Measurements from ENCODE around the gene ACVRL1.

Gene ACVRL1

DNA sequence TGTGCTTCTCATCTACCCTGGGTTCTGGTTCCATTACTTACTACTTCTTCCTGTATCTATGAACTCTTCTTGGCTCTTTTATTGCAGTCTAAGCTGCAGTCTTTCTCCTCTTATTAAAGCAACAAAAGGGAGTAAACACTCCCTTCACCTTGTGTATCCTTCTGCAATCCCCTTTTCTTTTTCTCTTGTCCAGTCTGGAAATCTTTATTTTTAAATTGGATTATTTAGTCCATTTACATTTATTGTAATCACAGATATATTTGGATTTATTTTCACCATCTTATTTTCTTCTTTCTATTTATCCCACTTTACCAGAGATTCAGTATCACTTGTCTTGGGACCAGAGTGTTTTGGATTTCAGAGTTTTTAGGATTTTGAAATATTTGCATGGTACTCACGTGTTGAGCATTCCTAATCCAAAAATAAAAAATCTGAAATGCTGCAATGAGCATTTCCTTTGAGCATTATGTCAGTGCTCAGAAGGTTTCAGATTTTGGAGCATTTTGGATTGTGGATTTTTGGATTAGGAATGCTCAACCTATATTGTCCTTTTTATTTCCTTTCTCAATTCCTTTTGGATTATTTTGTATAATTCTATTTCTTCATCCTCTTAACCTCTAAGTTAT lies 37.4 kb downstream of the ACVRL1 start:
- DNase-seq: no peak

DNA sequence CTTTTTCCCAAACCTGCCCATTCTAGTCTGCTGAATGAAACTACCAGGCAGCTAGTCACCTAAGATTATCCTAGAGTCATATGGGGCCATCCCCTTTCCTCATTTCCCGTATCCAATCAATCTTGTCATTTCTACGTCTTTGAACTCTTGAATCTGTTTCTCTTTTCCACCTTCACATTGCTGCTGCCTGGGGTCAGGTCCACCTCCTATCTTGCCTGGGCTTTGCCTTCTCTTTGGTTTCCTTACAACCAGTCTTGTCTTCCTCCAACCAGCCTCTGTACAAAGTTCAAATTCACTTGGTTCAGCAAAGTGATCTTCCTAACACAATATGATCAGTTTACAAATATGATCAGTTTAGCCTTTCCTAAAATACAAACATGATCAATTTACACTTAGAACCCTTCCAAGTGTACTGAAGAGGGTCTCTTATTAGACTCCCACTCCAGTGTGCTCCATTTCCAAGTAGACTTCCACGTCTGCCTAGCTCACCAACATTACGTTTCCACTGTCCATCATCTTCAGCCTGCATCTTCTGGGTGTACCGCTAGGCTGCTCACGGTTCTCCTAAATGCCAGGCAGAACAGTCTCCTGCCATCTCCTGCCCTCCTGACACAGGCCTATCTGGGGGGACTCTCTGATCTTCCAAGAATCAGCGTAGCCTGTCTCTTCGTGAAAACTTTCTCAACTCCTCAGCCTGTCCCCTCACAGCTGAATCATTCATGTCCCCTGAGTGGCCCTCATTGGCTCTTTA lies 40.1 kb downstream of the ACVRL1 start:
- DNase-seq: no peak

DNA sequence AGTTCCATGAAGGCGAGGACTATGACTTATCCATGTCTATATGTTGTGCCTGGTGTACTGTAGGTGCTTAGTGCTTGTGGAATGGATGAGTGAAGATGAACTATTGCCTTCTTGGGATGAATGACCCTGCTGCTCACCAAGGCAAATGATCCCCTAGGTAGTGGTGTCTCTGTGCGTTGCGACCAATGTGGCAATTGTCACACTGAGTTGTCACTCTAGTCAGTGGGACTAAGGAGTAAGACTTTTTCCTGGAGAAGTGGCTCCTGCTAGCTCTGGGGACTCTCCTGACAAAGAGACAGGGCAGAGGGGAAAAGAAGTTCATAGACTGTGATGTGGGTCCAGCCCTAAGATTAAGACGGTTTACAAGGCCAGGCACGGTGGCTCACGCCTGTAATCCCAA lies 40.8 kb downstream of the ACVRL1 start:
- DNase-seq: no peak

DNA sequence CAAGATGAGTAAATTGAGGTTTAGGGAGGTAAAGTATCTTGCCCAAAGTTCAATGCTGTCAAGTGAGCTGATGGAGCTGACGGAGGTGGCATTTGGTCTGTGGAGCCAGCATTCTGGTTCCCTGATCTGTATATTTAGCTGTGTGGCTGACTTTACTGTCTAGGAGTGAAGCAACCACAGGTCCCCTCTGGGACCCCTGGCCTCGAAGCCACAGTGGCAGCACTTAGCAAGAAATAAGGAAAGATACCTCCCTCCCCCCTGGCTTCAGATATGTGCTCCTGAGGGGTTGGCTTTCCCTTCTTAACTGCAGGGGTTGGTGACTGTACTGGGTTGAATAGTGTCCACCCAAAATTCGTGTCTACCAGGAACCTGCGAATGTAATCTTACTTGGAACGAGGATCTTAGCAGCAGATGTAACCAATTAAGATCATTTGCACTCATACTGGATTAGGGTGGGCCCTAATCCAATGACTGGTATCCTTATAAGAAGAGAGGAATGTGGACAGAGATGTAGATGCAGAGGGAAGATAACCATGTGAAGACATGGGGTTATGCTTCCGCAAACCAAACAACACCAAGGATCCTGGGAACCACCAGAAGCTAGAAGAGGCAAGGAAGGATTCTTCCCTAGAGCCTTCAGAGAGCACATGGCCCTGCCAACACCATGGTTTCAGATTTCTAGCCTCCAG lies 42.2 kb downstream of the ACVRL1 start:
- DNase-seq: peak; percentile 31

DNA sequence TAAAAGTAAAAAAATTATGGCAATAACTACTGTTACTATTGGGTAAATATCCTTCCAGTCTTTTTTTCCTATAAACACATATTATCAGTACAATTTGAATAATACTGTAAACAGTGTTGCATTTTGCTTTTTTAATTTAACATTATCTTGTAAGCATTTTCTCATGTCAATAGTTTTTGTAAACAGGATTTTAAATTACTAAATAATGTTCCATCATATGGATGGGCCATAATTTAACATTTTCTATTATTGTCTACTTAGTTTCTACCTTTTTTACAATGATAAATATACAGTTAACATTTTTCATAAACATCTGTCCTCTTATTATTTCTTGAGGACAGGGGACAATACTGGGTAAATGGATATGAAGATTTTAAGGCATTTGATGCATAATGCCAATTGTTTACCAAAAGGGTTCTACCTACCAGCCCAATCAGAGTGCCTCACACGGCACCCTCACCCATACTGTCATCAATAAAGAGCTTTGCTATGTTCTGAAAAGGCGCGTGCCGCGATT lies 43.4 kb downstream of the ACVRL1 start:
- no peak for DNase-seq

DNA sequence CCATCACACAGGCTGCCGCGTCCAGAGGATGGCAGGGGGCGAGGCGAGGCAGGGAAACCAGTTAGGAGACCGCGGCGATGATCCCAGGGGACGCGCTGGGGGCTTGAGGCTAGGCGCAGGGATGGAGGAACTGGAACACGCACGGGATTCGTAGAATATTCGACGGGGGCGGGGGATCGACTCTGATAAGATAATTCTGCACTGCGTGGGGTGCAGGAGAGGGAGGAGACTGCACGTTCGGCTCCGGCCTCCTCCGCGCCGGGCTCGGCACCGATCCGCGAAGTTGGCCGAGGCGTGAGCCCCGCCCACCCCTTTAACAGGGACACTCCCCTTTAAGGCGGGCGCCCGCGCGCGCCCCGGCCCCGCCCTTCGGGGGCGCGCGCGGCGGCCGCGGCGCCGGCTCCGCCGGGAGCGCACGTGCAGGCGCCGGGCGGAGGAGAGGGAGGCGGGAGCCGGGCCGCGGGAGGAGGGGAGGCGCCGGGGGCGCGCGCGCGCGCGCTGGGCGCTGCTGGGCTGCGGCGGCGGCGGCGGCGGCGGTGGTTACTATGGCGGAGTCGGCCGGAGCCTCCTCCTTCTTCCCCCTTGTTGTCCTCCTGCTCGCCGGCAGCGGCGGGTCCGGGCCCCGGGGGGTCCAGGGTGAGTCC lies 44.0 kb downstream of the ACVRL1 start, which contains the start of gene ACVR1B:
TSS of gene ACVR1B (plus strand) at position 501 of the 644 bp plus-strand sequence. CDS start at position 546, 45 bp downstream.
- peak; percentile 89 for DNase-seq

DNA sequence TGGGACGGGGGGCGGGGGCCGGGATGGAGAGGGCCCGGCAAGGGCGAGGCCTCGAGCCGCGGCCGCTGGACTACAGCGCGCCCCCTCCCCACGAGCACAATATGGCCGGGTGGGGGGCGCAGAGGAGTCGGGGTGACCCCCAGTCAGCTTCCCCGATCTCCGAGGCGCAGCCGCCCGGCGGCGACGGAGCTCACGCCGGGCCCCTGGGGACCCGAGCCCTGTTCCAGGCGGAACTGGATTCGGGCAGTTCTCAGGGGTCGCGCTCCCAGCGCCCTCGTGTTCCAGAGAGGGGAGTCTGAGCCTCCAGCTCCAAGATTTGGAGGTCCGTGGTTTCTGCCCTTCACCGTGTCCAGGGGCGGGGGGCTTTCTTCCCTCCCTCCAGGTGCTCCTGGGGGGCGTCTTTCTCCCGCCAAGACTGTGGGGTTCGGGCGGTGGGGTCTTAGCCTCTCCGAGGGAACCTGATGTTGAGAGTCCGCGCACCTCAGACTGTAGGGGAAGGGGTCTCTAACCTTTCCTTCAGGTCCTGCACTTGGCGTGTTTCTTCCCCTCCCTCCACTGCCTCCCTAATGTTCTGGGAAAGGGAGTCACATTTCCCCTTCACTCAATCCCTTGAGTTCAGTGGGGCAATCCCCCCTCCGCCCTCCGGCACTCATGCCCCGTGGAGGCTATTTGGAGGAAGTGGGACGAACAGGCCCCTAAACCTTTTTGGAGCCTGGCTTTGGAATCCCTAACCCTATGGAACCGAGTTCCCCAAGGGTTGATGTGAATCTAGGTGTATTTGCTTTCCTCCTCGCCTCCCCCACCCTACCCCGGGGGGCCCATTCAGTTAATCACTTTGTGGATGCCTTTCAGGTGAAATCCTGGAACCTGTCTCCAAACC lies 44.8 kb downstream of the ACVRL1 start:
- DNase-seq: no peak

DNA sequence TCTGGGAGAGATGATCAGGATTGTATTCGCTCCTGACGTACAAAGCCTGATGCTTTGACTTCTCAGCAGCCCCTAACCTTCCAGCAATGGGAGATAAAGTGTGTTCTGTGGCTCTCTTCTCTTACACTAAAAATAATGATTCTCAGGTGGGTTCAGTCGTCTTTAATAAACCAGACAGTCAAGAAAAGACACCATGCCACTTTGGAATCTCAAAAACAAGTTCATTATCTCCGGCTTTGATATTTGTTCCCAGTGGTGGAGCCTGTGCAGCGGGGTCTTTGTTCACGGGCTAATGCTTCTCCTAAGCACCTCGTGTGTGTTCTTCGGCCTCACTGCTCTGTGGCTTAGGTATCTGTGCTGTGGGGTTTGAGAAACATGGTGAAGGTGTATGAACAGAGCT lies 45.8 kb downstream of the ACVRL1 start:
- no peak for DNase-seq

DNA sequence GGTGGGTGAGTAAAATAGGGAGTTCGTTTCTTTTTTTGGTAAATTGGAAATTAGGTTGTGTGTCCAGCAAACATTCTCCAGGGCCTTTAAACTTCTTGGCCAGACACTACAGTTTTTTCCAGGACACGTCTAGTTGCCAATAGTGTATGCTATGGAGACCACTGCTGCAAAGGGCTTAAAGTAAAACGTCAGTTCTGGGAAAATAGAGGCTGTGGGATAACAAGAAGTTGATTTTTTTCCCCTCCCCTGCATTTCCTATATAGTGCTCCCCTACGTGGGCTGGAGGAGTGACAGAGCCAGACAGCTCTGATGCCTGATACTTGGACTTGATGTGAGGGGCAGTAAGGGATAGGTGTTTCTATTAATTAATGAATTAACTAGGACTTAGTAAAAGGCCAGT lies 46.6 kb downstream of the ACVRL1 start:
- DNase-seq: no peak

DNA sequence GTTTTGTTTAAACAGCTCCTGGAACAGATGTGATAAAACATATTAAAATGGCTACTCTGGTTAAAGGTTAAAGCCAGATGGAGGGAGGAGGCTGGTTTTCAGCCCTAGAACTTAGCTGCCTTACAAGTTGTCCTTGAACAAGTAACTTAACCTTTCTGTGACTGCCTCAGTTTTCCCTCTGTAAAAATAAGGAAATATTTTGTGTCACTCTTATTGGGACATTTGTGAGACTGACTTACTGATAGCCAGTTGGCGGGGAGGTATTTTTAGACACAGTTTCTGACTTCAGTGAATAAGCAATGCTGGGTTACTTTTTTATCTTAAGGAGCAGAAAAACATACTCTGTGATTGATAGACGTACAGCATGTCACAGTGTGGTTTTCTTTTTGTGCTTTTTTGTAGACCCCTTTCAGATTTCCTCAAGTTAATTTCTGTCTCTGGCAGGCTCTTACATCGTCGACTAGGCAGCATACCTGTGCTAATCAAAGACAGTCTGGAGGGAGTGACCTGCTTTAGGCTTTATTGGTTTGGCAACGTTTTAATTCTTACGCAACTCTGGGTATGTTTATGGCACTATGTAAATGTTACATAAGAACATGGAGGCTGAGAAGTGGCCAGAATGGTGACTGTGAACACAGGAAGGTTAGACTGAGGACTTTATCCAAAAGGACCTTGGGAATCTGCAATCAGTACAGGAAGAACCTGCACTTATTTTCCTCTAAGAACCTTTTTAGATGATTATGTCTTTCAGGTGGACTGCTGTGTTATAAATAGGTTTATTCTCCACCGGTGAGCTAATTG lies 47.5 kb downstream of the ACVRL1 start:
- peak; percentile 37 for DNase-seq

DNA sequence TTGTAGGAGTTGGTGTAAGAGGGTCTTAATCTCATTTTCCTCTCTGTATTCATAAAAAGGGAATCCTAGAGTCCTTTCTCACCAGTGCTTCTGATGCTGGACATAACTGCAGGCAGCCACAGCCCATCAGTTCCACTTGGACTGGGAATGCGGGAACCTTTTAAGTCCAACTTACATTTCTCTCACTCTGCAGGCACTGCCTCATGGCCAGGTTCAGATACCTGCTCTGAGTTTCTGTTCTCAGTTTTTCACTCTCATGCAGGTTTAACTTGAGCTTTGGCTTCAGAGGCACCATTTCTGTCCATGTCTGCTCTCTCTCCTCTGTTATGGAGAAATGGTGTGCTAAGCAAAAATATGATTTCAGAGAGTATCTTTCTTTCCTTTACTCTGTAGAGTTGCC lies 48.4 kb downstream of the ACVRL1 start:
- DNase-seq: no peak

DNA sequence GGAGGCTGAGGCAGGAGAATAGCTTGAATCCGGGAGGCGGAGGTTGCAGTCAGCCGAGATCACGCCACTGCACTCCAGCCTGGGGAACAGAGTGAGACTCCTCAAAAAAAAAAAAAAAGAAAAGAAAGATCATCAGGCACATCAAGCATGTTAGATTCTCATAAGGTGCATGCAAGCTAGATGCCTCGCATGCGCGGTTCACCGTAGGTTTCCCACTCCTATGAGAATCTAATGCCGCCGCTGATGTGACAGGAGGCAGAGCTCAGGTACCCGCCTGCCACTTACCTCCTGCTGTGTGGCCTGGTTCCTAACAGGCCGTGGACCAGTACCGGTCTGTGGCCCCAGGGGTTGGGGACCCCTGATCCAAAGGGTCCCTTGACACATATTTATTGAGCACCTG lies 51.2 kb downstream of the ACVRL1 start:
- DNase-seq: no peak

DNA sequence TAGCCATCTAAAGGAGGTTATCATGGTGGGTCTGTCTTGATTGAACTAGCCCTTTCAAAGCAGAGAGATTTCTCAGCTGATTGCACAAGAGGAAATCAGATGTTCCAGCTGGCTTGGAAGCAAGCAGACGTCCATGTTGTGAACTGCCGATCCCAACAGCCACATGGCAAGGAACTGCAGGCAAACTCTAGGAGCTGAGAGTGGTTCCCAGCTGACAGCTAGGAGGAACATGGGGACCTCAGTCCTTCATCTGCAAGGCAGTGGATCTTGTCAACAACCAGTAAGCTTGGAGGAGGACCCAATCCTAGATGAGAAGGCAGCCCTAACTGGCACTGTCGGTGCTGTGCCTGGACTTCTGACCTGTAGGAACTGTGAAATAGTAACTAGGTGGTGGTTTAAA lies 51.9 kb downstream of the ACVRL1 start:
- DNase-seq: no peak

DNA sequence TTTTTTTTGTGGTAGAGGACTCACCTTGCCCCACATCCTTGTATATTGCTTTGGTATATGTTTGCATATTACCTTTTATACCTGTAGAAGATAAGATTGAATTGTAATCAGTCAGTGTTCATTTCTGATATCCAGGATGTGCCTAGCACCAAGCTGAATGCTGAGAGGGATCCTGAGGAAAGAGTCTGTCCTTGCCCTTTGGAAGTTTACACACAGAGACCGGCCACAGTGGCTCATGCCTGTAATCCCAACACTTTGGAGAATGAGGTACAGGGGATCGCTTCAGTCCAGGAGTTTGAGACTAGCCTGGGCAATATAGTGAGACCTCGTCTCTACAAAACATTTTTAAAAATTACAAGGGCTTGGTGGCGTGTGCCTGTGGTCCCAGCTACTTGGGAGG lies 52.6 kb downstream of the ACVRL1 start:
- no peak for DNase-seq

DNA sequence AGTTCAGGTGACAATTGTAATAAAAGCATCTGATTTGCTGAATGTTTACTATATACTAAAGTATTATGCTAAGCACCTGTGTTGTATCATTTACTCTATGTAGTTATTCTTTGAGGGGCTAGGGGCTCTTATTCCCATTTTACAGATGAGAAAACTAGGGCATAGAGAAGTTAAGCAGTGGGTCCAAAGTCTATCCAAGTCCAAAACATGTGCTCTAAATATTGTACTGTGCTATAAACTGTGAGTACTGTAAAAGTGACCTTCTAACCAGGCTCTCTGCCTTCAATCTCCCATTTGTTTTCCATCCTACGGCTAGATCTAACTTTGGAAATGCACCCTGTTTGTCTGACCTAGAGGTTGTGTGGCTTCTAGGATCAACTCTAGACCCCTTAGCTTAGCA lies 53.2 kb downstream of the ACVRL1 start:
- DNase-seq: no peak

DNA sequence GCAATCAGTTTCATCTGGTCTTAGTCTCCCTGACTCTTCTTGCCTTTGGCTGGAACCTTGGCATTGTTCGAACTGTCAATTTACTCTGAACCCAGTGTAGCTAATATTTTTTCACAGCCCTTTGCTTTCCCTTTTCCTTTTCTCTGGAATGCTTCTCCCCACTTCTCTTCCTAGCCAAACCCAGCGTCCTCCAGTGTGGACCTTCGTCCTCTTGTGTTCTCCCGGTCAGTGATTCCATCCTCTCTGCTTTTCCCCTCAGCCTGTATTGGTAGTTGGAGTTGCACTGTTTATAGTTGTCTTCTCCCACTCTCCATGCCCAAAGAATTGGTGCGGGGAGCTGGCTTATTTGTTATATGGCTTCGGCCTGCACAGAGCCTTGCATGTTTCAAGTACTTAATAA lies 53.6 kb downstream of the ACVRL1 start:
- no peak for DNase-seq

DNA sequence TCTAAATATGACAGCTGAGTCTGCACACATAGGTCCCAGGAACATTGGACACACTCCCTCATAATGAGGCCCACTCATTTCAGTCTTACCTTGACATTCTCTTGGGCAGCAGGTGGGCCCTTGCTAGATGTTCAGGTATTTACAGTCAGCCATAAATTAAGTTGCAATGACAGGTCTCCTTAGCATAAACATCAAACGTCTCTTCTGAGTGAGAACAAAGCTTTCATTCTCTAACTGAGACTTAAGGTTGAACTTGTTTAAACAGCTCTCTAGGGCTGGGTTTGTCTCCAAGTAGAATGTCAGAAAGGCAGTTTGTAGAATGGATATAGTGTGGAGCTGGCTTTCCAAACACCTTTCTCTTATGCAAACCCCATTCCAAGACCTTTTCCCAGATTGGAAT lies 54.5 kb downstream of the ACVRL1 start:
- DNase-seq: no peak

DNA sequence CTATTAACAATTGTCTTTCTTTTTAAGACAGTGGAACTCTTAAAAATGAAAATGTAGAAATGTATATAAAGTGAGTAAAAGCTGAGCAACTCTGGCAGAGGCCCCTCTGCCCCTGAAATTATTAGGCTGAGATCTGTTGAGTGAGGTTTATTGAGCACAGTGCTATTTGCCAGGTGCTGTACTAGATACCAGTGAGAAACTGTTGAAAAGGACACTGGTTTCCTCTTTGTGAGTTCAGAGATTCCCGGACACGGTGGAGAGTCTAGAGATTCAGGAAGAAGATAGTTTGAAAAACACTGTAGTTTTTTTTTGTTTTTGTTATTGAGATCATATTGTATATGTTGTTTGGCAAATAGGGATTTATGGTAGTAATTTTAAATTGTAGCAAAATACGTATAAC lies 55.4 kb downstream of the ACVRL1 start:
- no peak for DNase-seq

DNA sequence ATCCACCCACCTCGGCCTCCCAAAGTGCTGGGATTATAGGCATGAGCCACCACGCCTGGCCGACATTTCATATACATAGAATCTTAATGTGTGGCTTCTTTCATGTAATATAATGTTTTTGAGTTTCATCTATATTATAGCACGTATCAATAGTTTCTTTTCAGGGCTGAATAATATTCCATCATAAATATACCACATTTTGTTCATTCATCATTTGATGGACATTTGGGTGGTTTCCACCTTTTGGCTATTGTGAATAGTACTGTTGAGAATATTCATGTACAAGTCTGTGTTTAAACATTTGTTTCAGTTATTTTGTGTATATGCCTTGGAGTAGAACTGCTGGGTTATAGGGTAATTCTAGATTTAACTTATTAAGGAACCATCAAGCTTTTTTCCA lies 56.2 kb downstream of the ACVRL1 start:
- no peak for DNase-seq

DNA sequence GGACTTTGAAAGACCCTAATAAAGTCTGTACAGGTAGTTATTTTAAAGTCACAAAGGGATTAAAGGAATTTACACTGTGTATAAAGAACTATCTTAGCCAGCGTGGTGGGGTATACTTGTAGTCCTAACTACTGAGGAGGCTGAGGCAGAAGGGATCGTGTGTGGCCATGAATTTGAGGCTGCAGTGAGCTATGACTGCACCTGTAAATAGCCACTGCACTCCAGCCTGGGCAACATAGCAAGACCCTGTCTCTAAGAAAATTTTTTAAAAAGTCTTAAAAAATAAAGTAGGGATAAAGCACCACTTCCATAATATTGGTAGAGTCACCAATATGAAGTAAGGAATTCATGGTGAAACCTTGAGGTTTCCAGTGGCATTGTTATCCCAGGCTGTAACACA lies 62.3 kb downstream of the ACVRL1 start:
- DNase-seq: no peak

DNA sequence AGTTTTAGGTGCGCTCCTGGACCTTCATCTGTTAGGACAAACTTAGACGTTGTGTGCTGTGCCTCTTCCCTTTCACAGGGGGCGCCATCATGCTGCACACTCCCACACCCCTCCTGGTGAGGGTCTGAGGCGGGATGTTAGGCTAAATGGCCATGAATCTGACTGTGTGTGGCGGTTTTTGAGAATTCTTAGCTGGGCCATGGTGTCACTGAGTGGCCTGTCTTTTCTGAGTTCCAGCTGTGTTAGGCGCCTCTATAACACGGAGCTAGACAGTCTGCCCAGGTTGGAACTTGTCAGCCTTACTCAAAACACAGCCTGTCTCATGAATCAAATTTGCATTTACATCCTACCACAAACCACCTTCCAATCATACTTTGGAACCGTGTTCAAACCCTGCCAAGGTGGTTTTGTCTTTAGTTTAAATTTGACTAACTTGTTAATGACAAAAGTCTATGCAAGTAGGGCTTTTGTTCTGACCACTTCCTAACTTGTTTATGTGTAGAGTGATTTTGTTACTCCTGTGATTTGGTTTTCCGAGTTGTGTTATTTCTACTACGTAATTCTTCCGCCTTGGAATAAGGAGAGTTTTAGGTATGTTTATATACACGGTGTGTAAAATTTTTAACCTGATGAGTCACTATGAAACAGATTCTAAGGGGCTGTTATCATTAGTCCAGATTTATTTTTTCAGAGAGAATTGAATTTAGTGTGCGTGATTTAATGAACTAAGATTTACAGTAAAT lies 63.8 kb downstream of the ACVRL1 start:
- DNase-seq: peak; percentile 33

Data from fibroblast of upper back skin (primary cell).